SK-N-SH treated with all-trans-retinoic acid at 6 μM for 48 hours (cell line): ENCODE results near the gene ARHGEF40.

Source experiments
- CREB5 ChIP-seq: fragments of 250-450 bp; sonication (Bioruptor Pico); IDR thresholded peaks from 2 replicates; pipeline ENCODE4 v1.5.1; 2020; ENCODE audit warnings: low read depth, mild to moderate bottlenecking, moderate library complexity
- GLIS3 ChIP-seq: fragments of 250-450 bp; sonication (Bioruptor Pico); IDR thresholded peaks from 2 replicates; pipeline ENCODE4 v1.5.0; 2020; ENCODE audit warnings: mild to moderate bottlenecking, moderate library complexity
- OSR1 ChIP-seq: fragments of 250-450 bp; sonication (Bioruptor Pico); IDR thresholded peaks from 2 replicates; pipeline ENCODE4 v1.8.0; 2022; ENCODE audit warnings: moderate library complexity, mild to moderate bottlenecking, inconsistent platforms

GRCh38 chr14:21075719-21076437 is 5.8 kb downstream of the ARHGEF40 start:
- TF ChIP-seq GLIS3 (CRISPR knock-in tag), result no peak
- TF ChIP-seq CREB5 (CRISPR knock-in tag), result no peak
- no peak for TF ChIP-seq OSR1 (CRISPR knock-in tag)
